GM21526 (cell line): Measurements from ENCODE around the gene SESTD1.
"Not testable (repeated sequence)": the region's sequence is repeated elsewhere in the genome, so short reads cannot be mapped to it uniquely, and the experiment has no call there.

Experiments used
- ATAC-seq: cut with Tn5 transposase; IDR thresholded peaks from one replicate; pipeline ENCODE4 v1.9.1; 2021; ENCODE audit warnings: moderate library complexity; ENCODE audit not compliant: unreplicated experiment, low FRiP score

Gene SESTD1

GRCh38 chr2:179240481-179241451, 23.9 kb downstream of the SESTD1 start:
- no peak for ATAC-seq

GRCh38 chr2:179239838-179240237, 24.8 kb downstream of the SESTD1 start:
- no peak for ATAC-seq

DNA sequence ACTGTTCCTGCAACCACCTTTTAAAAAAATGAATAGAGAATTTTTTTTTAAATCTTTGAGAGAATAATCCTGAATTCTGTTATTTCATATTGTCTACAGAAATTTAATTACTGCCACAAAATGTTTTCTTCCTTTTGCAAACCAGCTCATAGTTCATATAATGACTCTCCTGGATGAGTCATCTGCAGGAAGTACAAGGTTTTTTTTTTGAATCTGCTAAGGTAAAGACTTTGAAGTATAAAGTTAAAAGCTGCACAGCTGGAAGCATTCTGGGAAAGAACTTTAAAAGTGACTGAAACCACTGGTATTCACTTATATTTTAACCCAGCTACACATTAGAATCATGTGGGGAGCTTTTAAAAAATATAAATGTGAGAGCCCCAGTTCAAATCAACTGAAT, 25.4 kb downstream of the SESTD1 start:
- ATAC-seq = peak; percentile 51

GRCh38 chr2:179238027-179238426, 26.6 kb downstream of the SESTD1 start:
- ATAC-seq = no peak

DNA sequence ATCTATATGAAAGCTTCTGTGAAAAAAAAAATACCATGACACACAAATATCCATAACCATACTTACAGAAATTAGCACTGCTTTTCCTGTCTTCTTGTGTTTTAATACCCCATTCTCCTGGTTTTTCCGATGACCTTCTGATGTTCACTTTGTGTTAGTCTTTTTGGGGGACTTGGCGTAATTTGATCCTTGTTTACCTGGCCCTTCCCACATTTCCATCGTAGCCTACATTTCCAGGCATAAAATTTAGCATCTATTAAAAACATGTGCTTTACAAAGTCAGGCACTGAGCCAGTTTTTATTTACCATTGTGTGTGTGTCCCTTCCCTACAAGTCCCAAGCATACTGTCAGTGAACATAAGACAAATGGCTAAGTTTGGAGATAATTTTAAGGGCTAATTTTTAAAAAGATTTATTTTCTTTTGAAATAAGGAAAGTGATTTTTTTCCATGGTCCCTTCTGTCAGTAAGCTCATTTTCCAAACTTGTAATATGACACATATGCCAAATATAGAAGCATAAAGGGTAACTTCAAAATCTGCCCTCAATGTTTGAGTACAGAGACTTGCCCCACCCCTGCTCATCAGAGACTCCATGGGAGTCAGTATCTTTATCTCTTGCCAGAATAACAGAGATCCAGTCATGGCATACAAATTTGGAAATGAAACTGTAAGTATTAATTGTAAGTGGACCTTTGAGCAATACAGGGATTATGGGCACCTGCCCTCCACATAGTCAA, 27.3 kb downstream of the SESTD1 start:
- no peak for ATAC-seq

DNA sequence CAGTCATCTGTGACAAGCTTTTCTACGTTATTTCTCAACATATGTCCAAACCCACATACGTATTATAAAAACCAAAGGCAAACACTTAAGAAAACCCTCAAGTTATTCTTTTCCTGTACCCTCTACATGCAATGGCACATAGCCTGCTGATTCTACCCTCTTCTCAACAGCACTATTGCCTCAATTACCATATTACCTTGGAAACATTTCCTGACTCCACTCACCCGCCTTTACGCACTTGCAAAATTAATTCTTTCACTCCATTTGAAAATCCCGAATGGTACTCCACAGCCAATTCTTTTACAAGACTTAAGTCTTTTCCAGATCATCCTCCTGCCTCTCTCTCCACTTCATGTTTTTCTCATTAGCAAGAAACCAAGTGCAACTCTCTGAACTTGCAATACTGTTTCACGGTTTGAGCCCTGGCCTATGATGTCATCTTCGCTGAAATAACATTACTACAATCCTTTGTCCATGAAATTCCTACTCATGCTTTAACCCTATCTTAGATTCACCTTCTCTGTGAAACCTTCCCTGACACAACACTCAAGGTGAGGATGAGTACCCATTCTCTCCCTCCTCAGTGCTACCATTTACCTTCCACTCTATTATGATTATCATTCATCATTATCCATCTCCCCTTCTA, 29.0 kb downstream of the SESTD1 start:
- no peak for ATAC-seq

GRCh38 chr2:179234658-179235240, 29.9 kb downstream of the SESTD1 start:
- ATAC-seq = no peak

DNA sequence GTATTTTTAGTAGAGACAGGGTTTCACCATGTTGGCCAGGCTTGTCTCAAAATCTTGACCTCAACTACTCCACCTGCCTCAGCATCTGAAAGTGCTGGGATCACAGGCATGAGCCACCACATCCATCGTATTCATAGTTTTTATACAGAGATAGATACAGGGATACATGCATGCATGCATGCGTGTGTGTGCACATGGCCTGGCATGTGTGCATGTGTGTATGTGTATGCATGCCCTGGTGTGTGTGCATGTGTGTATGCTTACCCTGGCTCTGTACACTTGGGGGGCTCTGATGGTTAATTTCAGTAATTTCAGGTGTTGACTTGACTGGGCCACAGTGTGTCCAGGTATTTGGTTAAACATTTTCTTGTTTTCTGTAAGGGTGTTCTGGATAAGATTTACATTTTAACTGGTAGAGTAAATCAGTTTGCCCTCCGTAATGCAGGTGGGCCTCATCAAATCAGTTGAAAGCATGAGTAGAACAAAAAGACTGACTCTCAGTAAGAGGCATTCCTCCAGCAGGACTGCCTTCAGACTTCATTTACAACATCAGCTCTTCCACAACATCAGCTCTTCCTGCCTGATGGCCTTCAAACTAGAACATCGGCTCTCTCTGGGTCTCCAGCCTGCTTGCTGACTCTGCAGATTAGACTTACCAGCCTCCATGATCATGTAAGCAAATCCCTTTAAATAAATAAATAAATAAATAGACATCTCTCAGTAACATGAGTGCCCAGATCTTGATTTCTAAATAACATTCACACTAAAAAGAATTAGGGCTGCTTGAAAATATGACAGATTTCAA, 30.8 kb downstream of the SESTD1 start:
- no peak for ATAC-seq

GRCh38 chr2:179233083-179233490, 31.5 kb downstream of the SESTD1 start:
- no peak for ATAC-seq

GRCh38 chr2:179226961-179227259, 37.7 kb downstream of the SESTD1 start:
- ATAC-seq = no peak

DNA sequence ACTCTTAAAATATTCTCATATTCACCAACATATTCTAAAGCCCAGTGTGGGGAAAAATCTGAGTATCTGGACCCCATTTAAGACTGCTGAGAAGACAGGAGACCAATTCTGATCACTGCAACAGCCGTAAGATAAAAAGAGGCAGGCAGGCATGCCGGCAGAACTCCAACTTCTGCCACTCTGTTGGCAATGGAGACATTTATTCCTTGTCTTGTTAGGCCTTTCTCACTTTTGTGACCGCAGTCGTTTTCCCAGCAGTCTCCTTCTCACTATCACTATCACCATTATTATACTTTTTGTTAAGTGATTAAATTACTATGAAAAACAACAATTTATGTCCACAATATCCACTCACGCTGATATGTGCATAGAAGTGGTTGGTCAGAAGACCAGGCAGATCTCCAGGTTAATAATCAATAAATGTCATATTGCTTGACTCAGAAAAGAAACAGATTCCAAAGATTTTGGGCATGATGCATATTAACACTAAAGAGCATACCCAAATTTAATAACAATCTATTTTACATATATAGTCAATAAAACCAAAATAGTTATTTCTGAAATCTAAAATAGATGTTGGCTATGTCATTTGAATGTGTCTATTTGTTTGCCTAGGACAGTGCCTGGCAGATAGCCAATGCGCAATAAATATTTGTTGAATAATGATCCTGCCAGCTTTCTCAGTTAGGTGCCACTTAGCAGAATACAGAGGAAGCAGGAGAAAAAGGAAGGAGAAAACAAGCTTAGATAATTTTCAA, 38.2 kb downstream of the SESTD1 start:
- no peak for ATAC-seq

DNA sequence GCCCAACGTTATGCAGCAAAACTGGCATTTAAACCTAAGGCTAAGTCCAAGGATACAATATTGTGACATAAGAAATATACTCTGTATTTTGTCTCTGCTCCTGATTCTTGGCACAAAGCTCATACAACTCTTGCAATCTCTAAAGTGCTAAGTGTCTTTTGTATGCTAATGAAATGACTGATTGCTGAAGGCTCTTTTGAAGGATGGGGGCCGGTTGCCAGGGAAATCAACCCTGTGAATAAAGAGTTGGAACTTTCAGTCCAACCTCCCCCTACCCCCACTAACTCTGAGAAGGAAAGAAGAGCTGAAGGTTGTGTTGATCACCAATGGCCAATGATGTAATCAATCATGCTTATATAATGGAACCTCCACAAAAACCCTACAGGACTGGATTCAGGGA, 40.3 kb downstream of the SESTD1 start:
- ATAC-seq = no peak

- ATAC-seq = no peak
Measured at GRCh38 chr2:179222076-179222475, 42.6 kb downstream of the SESTD1 start.

DNA sequence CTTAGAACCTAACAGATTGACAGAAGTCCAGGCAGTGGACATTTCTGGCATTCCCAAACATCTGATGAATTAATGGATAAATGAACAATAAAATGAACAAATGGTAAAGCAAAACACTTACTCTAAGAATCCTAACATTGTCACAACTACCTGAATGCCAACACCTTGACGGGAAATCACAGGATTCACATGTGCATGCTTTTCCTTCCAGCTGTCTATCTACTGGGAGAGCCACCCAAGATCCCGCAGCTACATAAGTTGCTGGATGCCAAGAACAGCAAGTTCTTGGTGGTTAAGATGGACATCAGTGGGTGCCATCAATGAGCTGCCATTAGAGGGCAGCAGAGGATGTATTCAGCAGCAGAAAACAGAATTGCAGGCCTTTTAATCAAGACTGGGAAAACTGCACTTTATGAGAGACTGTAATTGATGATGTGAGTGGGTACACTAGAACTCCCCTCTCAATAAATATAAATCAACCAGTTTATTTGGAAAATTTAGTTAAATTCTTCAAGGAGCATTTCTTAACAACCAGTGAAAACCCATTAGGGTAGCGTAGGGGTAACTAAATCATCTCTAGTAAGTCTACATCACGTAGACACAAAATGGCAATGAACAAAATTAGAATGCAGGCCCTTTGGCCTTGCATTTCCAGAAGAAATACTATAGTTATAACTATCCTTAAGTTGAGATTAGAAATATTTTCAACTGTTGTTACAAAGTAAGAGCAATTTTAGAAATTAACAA, 45.6 kb downstream of the SESTD1 start:
- ATAC-seq = peak; percentile 94

DNA sequence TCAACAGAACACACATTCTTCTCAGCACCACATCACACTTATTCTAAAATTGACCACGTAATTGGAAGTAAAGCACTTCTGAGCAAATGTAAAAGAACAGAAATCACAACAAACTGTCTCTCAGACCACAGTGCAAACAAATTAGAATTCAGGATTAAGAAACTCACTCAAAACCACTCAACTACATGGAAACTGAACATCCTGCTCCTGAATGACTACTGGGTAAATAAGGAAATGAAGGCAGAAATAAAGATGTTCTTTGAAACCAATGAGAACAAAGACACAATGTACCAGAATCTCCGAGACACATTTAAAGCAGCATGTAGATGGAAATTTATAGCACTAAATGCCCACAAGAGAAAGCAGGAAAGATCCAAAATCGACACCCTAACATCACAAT, 50.0 kb downstream of the SESTD1 start:
- not testable (repeated sequence) for ATAC-seq

GRCh38 chr2:179211355-179211754, 53.3 kb downstream of the SESTD1 start:
- no peak for ATAC-seq

- not testable (repeated sequence) for ATAC-seq
Measured at GRCh38 chr2:179208277-179208676, 56.4 kb downstream of the SESTD1 start.

DNA sequence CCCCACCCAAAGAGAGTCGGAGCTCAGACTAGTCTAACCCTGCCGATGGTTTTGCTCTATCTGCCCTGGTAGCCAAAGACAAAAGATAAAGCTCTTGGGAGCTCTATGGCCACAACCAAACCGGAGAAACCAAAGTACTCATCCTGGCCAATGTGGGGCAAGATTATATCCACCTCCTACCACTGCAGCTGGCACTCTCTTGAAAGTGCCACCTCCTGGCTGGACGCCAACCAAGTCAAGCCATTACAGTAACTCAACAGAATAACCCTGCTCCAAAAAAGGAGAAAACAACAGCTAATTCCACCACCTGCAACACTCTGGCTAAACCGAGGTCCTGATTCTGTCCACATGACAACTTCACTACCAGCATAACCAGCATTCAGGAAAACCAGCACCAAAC, 57.6 kb downstream of the SESTD1 start:
- ATAC-seq = no peak

DNA sequence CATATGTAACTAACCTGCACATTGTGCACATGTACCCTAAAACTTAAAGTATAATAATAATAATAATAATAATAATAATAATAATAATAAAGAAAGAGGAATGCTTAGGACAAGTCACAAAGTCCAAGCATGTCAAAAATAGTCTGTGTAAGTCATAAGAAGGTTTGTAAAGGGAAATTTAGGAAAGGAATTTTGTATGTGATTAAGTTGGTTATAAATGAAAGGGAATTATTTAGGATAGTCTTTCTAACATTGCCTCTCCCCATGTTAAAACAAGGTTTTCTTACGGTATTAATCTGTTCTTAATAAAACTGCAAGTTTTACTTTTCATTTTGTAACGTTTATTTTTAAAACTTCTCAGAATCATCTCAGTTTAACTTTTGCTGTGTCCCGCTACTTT, 62.8 kb downstream of the SESTD1 start:
- no peak for ATAC-seq
